Neuronal stem cell (in vitro differentiated cells): ENCODE measurements around the gene CREB5.

Experiments
- DNase-seq: peaks from one replicate; pipeline ENCODE4 v3.0.0-alpha.2; 2013; ENCODE audit warnings: low spot score
- H2AFZ ChIP-seq: one replicate; pipeline ENCODE4 v1.6.1; 2013; ENCODE audit warnings: mild to moderate bottlenecking, low read length, inconsistent platforms
- H2AK5ac ChIP-seq: 2 replicates; pipeline ENCODE4 v1.6.1; 2013; ENCODE audit warnings: low read depth, mild to moderate bottlenecking, inconsistent platforms, low read length, moderate library complexity, mixed read lengths
- H2BK120ac ChIP-seq: 2 replicates; pipeline ENCODE4 v1.6.1; 2013; ENCODE audit warnings: low read depth, mild to moderate bottlenecking, inconsistent platforms, low read length, moderate library complexity, mixed read lengths
- H2BK12ac ChIP-seq: one replicate; pipeline ENCODE4 v1.6.1; 2013; ENCODE audit warnings: low read length, inconsistent platforms
- H2BK15ac ChIP-seq: 2 replicates; pipeline ENCODE4 v1.6.1; 2013; ENCODE audit warnings: mild to moderate bottlenecking, low read length, inconsistent platforms, mixed read lengths
- H2BK5ac ChIP-seq: one replicate; pipeline ENCODE4 v1.6.1; 2013; ENCODE audit warnings: inconsistent platforms, mild to moderate bottlenecking, low read length, moderate library complexity
- H3K14ac ChIP-seq: one replicate; pipeline ENCODE4 v1.6.1; 2013; ENCODE audit warnings: low read length, inconsistent platforms
- H3K18ac ChIP-seq: 2 replicates; pipeline ENCODE4 v1.6.1; 2013; ENCODE audit warnings: low read length, inconsistent platforms
- H3K23ac ChIP-seq: 2 replicates; pipeline ENCODE4 v1.6.1; 2013; ENCODE audit warnings: low read depth, mild to moderate bottlenecking, mixed read lengths, low read length, inconsistent platforms; ENCODE audit not compliant: poor library complexity
- H3K27ac ChIP-seq: replicated peaks from 3 replicates; pipeline ENCODE4 v1.5.1; 2013; ENCODE audit warnings: low read length, inconsistent platforms
- H3K27me3 ChIP-seq, 3 experiments: 2 replicates each; pipeline ENCODE4 v1.6.1; 2013; ENCODE audit warnings: low read length in 3 of 3, mild to moderate bottlenecking in 2 of 3, inconsistent platforms in 1 of 3, low read depth in 1 of 3, mixed read lengths in 1 of 3, moderate library complexity in 1 of 3; ENCODE audit not compliant: control insufficient read depth in 3 of 3, insufficient read depth in 3 of 3
- H3K36me3 ChIP-seq, 2 donors: replicated peaks in 1 of 2; 2 replicates each; pipeline ENCODE4 v1.6.1; 2013; ENCODE audit warnings: low read length in 2 of 2; ENCODE audit not compliant: control insufficient read depth in 2 of 2, insufficient read depth in 2 of 2
- H3K4ac ChIP-seq: 2 replicates; pipeline ENCODE4 v1.6.1; 2013; ENCODE audit warnings: inconsistent platforms, mild to moderate bottlenecking, low read length, moderate library complexity
- H3K4me1 ChIP-seq, 2 donors: 1 replicate in 1 of 2; 2 replicates in 1 of 2; pipeline ENCODE4 v1.6.1; 2013; ENCODE audit warnings: low read length in 2 of 2, low read depth in 1 of 2; ENCODE audit not compliant: control insufficient read depth in 2 of 2, insufficient read depth in 1 of 2
- H3K4me2 ChIP-seq: one replicate; pipeline ENCODE4 v1.6.1; 2013; ENCODE audit warnings: mild to moderate bottlenecking, low read length, inconsistent platforms; ENCODE audit not compliant: insufficient read depth, poor library complexity, severe bottlenecking
- H3K4me3 ChIP-seq, 2 donors: 2 replicates each; pipeline ENCODE4 v1.5.1; 2013; ENCODE audit warnings: low read length in 2 of 2, mild to moderate bottlenecking in 2 of 2, inconsistent platforms in 1 of 2, moderate library complexity in 1 of 2
- H3K79me1 ChIP-seq: one replicate; pipeline ENCODE4 v1.6.1; 2013; ENCODE audit warnings: low read depth, mild to moderate bottlenecking, inconsistent platforms, low read length, moderate library complexity
- H3K9ac ChIP-seq: one replicate; pipeline ENCODE4 v1.6.1; 2013; ENCODE audit warnings: mild to moderate bottlenecking, low read depth, low read length, inconsistent platforms; ENCODE audit not compliant: poor library complexity
- H3K9me3 ChIP-seq, 2 donors: replicated peaks in 1 of 2; 2 replicates each; pipeline versions ENCODE3 to v1.6.1; 2013; ENCODE audit warnings: low read length in 2 of 2, mild to moderate bottlenecking in 2 of 2, inconsistent platforms in 1 of 2, low read depth in 1 of 2, mixed read lengths in 1 of 2, moderate library complexity in 1 of 2; ENCODE audit not compliant: control insufficient read depth in 2 of 2, insufficient read depth in 1 of 2
- H4K8ac ChIP-seq: one replicate; pipeline ENCODE4 v1.6.1; 2013; ENCODE audit warnings: low read depth, mild to moderate bottlenecking, inconsistent platforms, low read length, moderate library complexity
- H4K91ac ChIP-seq: one replicate; pipeline ENCODE4 v1.6.1; 2013; ENCODE audit warnings: low read length, low read depth, mild to moderate bottlenecking, inconsistent platforms; ENCODE audit not compliant: poor library complexity
- WGBS, 2 donors: extraction: QIAGEN DNeasy Blood & Tissue Kit; methylation state at CpG; one replicate each; pipeline ENCODE4 v1.1.7; 2013; ENCODE audit warnings: missing lambda C conversion rate in 2 of 2, mixed read lengths in 1 of 2; ENCODE audit not compliant: insufficient read length in 2 of 2, insufficient replicate concordance in 1 of 2; ENCODE audit errors: extremely low coverage in 2 of 2; 5-methylcytosine and 5-hydroxymethylcytosine counted together

The CREB5 gene

GRCh38 chr7:28617308-28617880, 205.1 kb downstream of the CREB5 start:
- no peak overlapping the region for H2AK5ac ChIP-seq
- no peak overlapping the region for H4K8ac ChIP-seq
- H3K4me3 ChIP-seq, result no peak overlapping the region
- H2BK12ac ChIP-seq, result no peak overlapping the region
- no peak overlapping the region for H4K91ac ChIP-seq
- H2AFZ ChIP-seq, result no peak overlapping the region
- no peak overlapping the region for H2BK15ac ChIP-seq
- DNase-seq, result no peak
- H3K9ac ChIP-seq, result no peak overlapping the region
- no CpG with 5 or more reads among the region's 2 CpGs for WGBS, 2 donors
- no peak overlapping the region for H2BK5ac ChIP-seq
- no peak overlapping the region for H2BK120ac ChIP-seq
- H3K36me3 ChIP-seq, result no peaks in the 10 kb centered on the region
- H3K4ac ChIP-seq, result no peak overlapping the region
- no peak overlapping the region for H3K23ac ChIP-seq
- H3K4me1 ChIP-seq, result no peaks in the 10 kb centered on the region
- no peaks in the 10 kb centered on the region for H3K27me3 ChIP-seq
- H3K14ac ChIP-seq, result no peak overlapping the region
- no peak overlapping the region for H3K4me2 ChIP-seq
- no peak overlapping the region for H3K27ac ChIP-seq
- no peak overlapping the region for H3K18ac ChIP-seq
- H3K9me3 ChIP-seq, result no peaks in the 10 kb centered on the region
- H3K79me1 ChIP-seq, result no peaks in the 10 kb centered on the region

DNA sequence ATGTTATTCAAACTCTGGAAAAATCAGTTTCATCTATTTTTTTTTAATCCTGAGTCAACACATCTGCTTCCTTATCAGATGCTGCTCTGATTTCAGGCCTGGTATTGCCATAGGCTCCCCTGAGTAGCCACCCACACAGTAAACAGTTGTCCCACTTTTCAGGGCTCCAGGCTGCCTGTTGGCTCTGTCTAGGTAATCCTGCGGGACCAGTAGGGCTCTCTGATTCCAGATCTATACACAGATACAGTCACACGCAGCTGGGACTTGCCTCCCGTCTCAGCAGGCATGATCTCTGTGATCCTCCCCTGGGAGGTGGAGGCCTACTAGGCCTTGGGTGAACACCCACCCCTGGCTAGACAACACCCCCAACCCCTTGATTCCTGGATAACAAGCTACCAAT, 206.1 kb downstream of the CREB5 start:
- DNase-seq, result no peak
- Histone ChIP-seq H3K4me1 (no peaks in the 10 kb centered on the region), H2AK5ac (no peak overlapping the region), H2BK120ac (no peak overlapping the region), H2AFZ (no peak overlapping the region), H2BK15ac (no peak overlapping the region), H3K4me2 (no peak overlapping the region), H3K23ac (no peak overlapping the region), H3K36me3 (no peaks in the 10 kb centered on the region), H3K9ac (no peak overlapping the region), H2BK5ac (no peak overlapping the region), H2BK12ac (no peak overlapping the region), H3K18ac (no peak overlapping the region), H4K91ac (no peak overlapping the region), H3K4me3 (no peak overlapping the region), H4K8ac (no peak overlapping the region), H3K4ac (no peak overlapping the region), H3K27me3 (no peaks in the 10 kb centered on the region), H3K27ac (no peak overlapping the region), H3K14ac (no peak overlapping the region), H3K9me3 (no peaks in the 10 kb centered on the region), H3K79me1 (no peaks in the 10 kb centered on the region)
- no CpG with 5 or more reads among the region's 3 CpGs for WGBS, 2 donors

DNA sequence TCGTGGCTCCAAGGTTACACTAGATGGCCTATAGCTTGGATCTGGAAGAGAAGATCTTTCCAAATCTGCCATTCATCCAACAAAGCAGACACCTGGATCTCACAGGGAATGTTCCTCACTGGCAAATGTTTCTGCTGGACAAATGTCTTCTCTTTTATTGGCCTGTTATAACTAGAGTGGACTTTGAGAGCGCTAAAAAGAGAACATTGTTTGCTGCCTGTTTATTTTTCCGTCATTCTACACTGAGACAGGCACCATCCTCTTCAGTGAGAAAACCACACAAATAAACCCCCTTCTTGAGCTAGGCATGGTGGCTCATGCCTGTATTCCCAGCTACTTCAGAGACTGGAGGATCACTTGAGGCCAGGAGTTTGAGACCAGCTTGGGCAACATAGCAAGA, 206.9 kb downstream of the CREB5 start:
- Histone ChIP-seq H3K27me3 (no peaks in the 10 kb centered on the region), H4K91ac (no peak overlapping the region), H3K14ac (no peak overlapping the region), H2AFZ (no peak overlapping the region), H3K4ac (no peak overlapping the region), H3K27ac (no peak overlapping the region), H3K4me2 (no peak overlapping the region), H4K8ac (no peak overlapping the region), H3K79me1 (no peaks in the 10 kb centered on the region), H3K9ac (no peak overlapping the region), H2AK5ac (no peak overlapping the region), H3K23ac (no peak overlapping the region), H3K36me3 (no peaks in the 10 kb centered on the region), H2BK5ac (no peak overlapping the region), H3K9me3 (no peaks in the 10 kb centered on the region), H3K4me1 (no peaks in the 10 kb centered on the region), H3K4me3 (no peak overlapping the region), H2BK15ac (no peak overlapping the region), H2BK120ac (no peak overlapping the region), H2BK12ac (no peak overlapping the region), H3K18ac (no peak overlapping the region)
- no CpG with 5 or more reads among the region's 3 CpGs for WGBS, 2 donors
- DNase-seq, result no peak

DNA sequence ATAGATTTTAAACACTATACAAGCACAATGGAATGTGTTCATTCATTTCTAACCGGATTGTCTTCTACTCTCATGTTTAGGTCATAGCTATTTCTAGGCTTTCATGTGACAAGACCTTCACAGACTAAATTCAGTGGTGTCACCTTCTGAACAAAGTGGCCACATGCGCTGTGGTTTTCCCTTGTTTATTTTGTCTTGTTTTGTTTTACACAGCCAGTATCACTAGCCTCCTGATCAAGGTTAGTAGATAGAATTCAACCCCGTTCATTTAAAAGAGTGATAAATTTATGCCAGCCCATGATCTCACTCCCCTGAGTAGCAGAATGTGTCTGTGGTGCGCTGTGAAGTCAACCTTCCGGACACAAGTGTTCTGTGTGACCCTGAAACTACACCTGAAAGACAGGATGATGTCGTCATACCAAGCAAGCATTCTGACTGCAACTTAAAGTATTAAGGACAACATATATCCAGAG, 209.1 kb downstream of the CREB5 start:
- no peak overlapping the region for H3K4ac ChIP-seq
- no peak overlapping the region for H2BK15ac ChIP-seq
- no peaks in the 10 kb centered on the region for H3K79me1 ChIP-seq
- no peak overlapping the region for H3K14ac ChIP-seq
- H2AK5ac ChIP-seq, result no peak overlapping the region
- no peak for DNase-seq
- H3K36me3 ChIP-seq, result no peaks in the 10 kb centered on the region
- no peak overlapping the region for H3K4me3 ChIP-seq
- H3K27ac ChIP-seq, result no peak overlapping the region
- no peak overlapping the region for H4K91ac ChIP-seq
- H3K4me1 ChIP-seq, result no peaks in the 10 kb centered on the region
- no peaks in the 10 kb centered on the region for H3K9me3 ChIP-seq
- H2BK12ac ChIP-seq, result no peak overlapping the region
- H2BK5ac ChIP-seq, result no peak overlapping the region
- H4K8ac ChIP-seq, result no peak overlapping the region
- H3K9ac ChIP-seq, result no peak overlapping the region
- no peak overlapping the region for H2BK120ac ChIP-seq
- no peak overlapping the region for H2AFZ ChIP-seq
- H3K27me3 ChIP-seq, result no peaks in the 10 kb centered on the region
- no CpG with 5 or more reads among the region's 6 CpGs for WGBS, 2 donors
- no peak overlapping the region for H3K23ac ChIP-seq
- no peak overlapping the region for H3K18ac ChIP-seq
- no peak overlapping the region for H3K4me2 ChIP-seq
